GM18508 (cell line): ENCODE results near the gene SPDEF.

Experiments used
- ATAC-seq: cut with Tn5 transposase; IDR thresholded peaks from one replicate; pipeline ENCODE4 v1.9.1; 2021; ENCODE audit warnings: moderate number of reproducible peaks; ENCODE audit not compliant: insufficient read depth, unreplicated experiment

SPDEF gene

GRCh38 chr6:34547701-34548644 is 8.2 kb downstream of the SPDEF start:
- ATAC-seq: no peak

GRCh38 chr6:34546551-34547321 is 9.4 kb downstream of the SPDEF start:
- ATAC-seq: no peak

DNA sequence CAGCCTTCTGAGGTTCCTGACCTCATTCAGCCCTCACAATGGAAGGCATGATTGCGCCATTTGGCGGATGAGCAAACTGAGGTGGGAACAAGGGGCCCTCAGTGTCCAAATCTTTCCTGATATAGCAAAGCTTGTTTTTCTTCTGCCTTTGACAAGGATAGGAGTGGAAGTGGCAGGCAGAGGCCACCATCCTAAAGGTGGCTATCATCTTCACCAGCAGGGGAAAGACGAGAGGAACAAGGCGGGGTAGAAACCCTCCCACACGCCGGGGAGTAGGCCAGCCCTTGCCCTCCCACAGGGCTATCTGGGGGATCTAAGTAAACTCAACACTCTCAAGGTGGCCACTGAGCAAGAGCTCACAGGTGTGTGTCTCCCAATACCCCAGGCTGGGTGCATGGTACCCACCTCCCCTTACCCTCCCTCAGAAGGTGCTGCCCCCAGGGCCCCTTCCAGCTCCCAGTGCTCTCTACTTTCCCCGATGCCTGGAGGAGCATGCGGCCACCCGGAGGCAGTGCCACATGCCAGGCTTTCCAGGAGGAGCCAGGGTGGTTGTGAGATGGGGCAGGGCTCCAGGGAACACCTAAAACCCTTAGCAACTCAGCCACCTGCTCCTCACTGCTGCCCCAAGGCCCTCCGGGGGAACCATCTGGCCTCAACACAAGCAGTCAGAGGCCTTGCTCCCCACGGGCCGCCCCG is 11.2 kb downstream of the SPDEF start:
- no peak for ATAC-seq

GRCh38 chr6:34544052-34544604 is 12.0 kb downstream of the SPDEF start:
- ATAC-seq: no peak

GRCh38 chr6:34543421-34543820 is 12.7 kb downstream of the SPDEF start:
- no peak for ATAC-seq

GRCh38 chr6:34540841-34541240 is 15.3 kb downstream of the SPDEF start:
- no peak for ATAC-seq

DNA sequence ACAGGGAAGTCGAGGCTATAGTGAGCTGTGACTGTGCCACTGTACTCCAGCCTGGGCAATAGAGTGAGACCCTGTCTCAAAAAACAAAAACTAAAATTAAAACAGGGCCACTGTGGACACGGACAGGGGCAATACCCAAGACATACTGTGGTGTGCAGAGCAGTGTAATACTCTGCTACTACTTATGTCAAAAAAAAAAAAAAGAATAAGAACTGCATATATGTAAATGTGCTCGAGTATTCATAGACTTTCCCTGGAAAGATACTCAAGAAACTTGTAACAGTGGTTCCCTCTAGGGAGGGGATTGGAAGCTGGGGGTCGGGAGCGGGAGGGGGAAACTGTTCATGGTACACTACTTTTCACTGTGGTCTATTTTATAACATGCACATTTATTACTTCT is 15.9 kb downstream of the SPDEF start:
- ATAC-seq: no peak

- ATAC-seq: no peak
These were observed 16.9 kb downstream of the SPDEF start for GRCh38 chr6:34539181-34539580.

DNA sequence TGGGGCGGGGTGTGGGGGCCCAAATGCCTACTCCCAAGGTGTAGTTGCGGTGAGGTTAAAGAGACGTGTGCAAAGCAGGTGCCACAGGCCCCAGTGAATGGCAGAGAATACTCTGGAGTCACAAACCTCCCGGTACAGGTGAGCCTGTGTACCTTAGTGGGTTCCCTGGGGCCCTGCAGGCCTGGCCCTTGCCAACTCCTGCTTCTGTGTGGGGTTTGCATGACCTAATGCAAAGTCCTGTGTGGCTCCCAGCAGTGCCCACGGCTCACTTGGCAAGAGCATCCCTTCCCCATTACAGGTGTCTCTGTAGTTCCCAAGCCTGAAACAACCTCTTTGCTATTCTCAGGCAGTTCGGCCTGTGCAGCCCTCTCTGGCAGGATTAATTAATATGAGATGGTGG is 17.5 kb downstream of the SPDEF start:
- no peak for ATAC-seq

DNA sequence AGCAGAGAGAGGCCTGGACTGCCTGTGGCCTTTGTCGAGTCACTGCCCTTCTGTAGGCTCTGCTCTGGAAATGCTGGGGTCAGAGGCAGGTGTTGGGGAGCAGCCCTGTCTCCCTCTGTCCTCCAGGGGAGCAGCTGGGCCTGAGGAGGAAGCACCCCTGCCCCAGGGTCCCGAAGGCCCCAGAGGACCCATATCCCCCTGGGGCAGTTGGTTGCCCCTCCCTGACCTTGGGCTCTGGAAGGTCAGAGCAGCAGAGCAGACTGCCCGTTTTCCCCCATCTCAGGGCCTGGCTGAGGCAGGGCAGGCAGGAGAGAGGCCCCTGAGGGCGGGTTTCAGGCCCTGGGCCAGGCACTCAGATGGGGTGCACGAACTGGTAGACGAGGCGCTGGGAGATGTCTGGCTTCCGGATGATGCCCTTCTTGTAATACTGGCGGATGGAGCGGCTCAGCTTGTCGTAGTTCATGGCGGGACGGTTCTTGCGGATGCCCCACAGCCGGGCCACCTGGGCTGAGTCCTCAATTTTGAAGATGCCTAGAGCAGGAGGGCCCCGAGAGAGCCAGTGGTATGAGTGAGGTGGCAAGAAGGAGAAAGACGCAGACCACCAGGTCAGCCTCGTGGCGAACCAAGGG is 18.1 kb downstream of the SPDEF start:
- ATAC-seq: no peak

- ATAC-seq: no peak
These were observed 18.9 kb downstream of the SPDEF start for GRCh38 chr6:34536959-34537848.

DNA sequence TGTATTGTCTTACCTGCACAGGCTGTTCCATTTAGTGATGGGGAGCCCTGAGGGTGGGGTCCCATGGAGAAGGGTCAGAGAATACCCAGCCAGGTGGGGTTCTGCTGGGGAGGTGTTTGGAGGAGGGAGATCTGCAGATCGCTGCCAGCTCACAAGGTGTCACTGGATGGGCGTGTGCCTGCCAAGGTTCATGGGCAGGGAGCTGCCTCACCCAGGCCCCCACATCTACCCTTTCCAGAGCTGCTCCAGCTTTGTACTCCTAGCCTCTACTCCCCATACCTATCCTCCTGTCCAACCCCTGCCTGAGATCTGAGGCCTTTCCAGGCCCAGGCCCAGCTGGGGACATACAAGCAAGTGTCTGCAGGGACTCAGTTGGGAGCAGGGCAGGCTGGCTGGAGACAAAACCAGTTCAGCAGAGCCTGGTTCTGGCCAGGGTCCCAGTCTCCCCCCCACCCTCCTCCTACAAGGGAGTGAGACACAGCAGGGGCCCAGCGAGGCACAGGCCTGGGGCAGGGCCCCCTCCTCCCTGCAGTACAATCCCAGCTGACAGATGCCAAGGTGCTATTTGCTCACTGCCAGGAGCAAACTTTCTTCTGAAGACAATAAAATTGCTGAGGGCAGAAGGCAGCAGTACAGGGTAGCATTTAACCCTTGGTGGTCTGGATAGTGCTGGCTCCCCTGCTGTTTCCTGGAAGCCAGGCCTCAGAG is 19.7 kb downstream of the SPDEF start:
- ATAC-seq: no peak

DNA sequence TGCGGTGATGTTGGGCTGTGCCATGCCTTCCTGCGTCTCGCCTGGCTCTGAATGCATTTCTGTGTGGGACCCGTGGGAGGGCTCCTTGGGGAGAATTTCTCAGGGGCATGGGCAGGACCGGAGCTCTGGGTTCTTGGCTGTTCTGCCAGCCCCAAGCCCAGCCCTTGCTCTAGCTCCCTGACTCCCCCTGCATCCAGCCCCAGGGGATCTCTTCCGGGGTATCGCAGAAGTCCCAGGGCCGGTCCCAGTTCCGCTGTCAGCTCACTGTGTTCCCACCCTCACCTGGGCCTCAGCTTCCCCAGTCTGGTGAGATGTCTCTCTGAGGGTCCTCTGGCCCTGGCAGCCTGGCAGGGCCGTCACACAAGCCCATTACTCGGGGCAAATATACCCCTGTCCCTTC is 20.5 kb downstream of the SPDEF start:
- ATAC-seq: no peak

GRCh38 chr6:34535199-34535598 is 20.9 kb downstream of the SPDEF start:
- no peak for ATAC-seq

DNA sequence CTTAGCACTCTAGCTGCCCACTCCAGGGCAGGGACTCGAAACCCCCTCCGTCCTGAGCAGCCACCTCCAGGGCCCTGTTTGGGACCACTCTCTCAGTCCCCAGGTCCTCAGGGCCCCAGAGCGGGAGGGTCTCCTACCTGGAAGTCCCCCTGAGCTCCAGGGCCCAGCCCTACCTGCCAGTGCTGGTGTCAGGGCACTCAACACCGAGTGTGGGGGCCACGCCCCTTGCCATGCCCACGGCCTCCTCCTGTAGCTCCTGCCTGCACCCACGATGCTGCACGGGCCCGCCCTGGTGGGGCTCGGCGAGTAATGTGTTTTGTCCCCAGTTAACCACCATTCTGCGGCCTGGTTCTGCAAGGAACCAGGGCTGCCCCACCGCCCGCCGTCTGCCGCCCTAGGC is 21.5 kb downstream of the SPDEF start:
- ATAC-seq: no peak

DNA sequence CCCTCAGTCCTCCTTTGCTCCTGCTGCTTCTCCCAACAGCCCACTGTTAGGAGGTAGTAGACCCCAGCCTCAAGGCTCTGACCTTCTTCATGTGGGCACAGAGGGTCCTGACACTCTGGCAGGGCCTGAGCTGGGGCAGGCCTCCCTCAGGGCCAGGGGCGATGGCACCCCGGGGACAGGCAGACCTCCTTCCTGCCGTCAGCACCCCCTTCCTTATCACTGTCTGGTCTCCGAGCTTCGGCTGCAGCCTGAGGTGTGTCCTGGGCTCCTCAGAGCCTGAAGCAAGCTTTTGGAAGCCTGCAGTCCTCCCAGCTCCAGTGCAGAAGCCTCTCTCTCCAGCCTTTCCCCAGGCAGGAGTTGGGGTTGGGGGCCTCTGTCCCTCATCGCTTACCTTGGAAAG is 22.0 kb downstream of the SPDEF start:
- no peak for ATAC-seq

DNA sequence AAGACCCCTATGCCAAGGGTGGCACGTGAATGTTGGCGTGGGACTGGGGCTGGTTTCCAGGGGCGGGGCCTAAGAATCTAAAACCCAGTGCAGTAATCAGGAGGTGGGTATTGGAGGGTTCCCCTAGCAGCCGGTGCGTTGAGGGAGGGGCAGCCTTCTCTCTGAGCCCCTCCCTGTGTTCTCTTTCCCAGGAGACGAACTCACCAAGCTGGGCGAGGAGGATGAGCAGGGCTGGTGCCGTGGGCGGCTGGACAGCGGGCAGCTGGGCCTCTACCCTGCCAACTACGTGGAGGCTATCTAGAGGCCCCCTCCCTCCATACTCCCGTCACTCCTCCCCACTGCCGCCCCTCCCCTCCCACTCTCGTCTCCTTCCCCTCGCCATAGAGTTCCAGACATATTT is 23.9 kb downstream of the SPDEF start:
- ATAC-seq: no peak

DNA sequence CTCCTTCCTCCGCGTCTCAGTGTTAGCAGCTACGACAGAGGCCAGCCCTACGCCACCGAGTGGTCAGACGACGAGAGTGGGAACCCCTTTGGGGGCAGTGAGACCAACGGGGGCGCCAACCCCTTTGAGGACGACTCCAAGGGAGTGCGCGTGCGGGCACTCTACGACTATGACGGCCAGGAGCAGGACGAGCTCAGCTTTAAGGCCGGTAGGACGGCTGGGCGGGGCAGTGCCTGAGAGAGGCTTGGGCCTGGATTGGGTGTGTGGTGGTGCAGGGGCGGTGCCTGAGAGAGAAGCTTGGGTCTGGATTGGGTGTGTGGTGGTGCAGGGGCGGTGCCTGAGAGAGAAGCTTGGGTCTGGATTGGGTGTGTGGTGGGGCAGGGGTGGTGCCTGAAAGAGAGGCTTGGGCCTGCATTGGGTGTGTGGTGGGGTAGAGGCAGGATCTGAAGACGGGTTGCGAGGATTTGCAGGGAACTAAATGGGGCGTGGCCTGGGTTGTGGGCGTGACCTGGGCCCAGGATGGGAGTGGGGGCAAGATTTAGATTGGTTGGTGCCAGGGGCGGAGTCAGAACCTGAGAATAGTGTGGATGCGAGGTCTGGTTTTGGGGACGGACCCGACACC is 24.4 kb downstream of the SPDEF start:
- no peak for ATAC-seq
